GM23338 (cell line): ENCODE data around the gene NCF4.

Experiments used
- CREB1 ChIP-seq: fragments of 250-450 bp; sonication (Bioruptor Pico); IDR thresholded peaks from 2 replicates; pipeline ENCODE4 v1.5.0; 2020; ENCODE audit warnings: low read depth, mild to moderate bottlenecking, moderate library complexity
- CTCF ChIP-seq, 2 experiments: fragments of 200-600 bp in 1 of 2; sonication (generic) in 1 of 2; conservative IDR thresholded peaks; 2 replicates each; pipeline versions ENCODE4 v1.5.1 to v1.6.1; 2016 to 2017; ENCODE audit warnings: antibody characterized with exemption in 2 of 2, low read depth in 2 of 2, mild to moderate bottlenecking in 2 of 2, moderate library complexity in 1 of 2
- ETS1 ChIP-seq: IDR thresholded peaks from 2 replicates; pipeline ENCODE4 v1.6.1; 2016; ENCODE audit warnings: antibody characterized with exemption
- EZH2 ChIP-seq: fragments of 200-600 bp; sonication (generic); IDR thresholded peaks from one replicate; pipeline ENCODE4 v1.8.0; 2017; ENCODE audit warnings: antibody characterized with exemption, mild to moderate bottlenecking, low read depth; ENCODE audit not compliant: unreplicated experiment
- EZH2phosphoT487 ChIP-seq: fragments of 200-600 bp; sonication (generic); IDR thresholded peaks from one replicate; pipeline ENCODE4 v1.8.1; 2018; ENCODE audit warnings: antibody characterized with exemption; ENCODE audit not compliant: unreplicated experiment
- JUNB ChIP-seq: IDR thresholded peaks from one replicate; pipeline ENCODE4 v1.6.1; 2016; ENCODE audit warnings: antibody characterized with exemption; ENCODE audit not compliant: unreplicated experiment
- NANOG ChIP-seq: IDR thresholded peaks from 2 replicates; pipeline ENCODE4 v1.6.1; 2016; ENCODE audit warnings: antibody characterized with exemption, borderline replicate concordance
- POLR2AphosphoS5 ChIP-seq: IDR thresholded peaks from 2 replicates; pipeline ENCODE4 v1.6.1; 2016; ENCODE audit warnings: antibody characterized with exemption, low read depth
- REST ChIP-seq: IDR thresholded peaks from one replicate; pipeline ENCODE4 v1.6.1; 2018; ENCODE audit warnings: antibody characterized with exemption; ENCODE audit not compliant: unreplicated experiment
- STAT1 ChIP-seq: IDR thresholded peaks from one replicate; pipeline ENCODE4 v1.6.1; 2016; ENCODE audit warnings: antibody characterized with exemption; ENCODE audit not compliant: unreplicated experiment
- ZNF331 ChIP-seq: fragments of 250-450 bp; sonication (Bioruptor Pico); IDR thresholded peaks from 2 replicates; pipeline ENCODE4 v1.5.0; 2020; ENCODE audit warnings: low read depth, mild to moderate bottlenecking, moderate library complexity

GRCh38 chr22:36904260-36904880, 43.6 kb downstream of the NCF4 start:
- TF ChIP-seq CTCF (conservative IDR thresholded peaks at IDR 0.05; ENCODE audit: low read depth in 2 of 2) = peak; percentile 36 to 53
- no peak for TF ChIP-seq NANOG
- no peak for TF ChIP-seq EZH2
- TF ChIP-seq EZH2phosphoT487 = no peak
- no peak for TF ChIP-seq POLR2AphosphoS5
- no peak for TF ChIP-seq STAT1
- no peak for TF ChIP-seq REST
- TF ChIP-seq CREB1 (CRISPR knock-in tag) = no peak
- no peak for TF ChIP-seq JUNB
- TF ChIP-seq ETS1 = no peak
- no peak for TF ChIP-seq ZNF331 (CRISPR knock-in tag)
